Esophagus muscularis mucosa (tissue), 3 donors: ENCODE results near the gene MRPL20.

Experiments
- POLR2A ChIP-seq: fragments of 450-650 bp; IDR thresholded peaks from one replicate; pipeline ENCODE4 v1.6.1; 2017; ENCODE audit warnings: antibody characterized with exemption, moderate library complexity, mild to moderate bottlenecking, low read depth
- TF ChIP-seq, protein P1 (sequence below), 3 experiments: fragments of 200-600 bp in 2 of 3; fragments of 450-650 bp in 1 of 3; sonication (generic) in 2 of 3; IDR thresholded peaks; one replicate each; pipeline ENCODE4 v1.5.1; 2017 to 2019; ENCODE audit warnings: antibody characterized with exemption in 3 of 3, mild to moderate bottlenecking in 2 of 3, moderate library complexity in 1 of 3

DNA sequence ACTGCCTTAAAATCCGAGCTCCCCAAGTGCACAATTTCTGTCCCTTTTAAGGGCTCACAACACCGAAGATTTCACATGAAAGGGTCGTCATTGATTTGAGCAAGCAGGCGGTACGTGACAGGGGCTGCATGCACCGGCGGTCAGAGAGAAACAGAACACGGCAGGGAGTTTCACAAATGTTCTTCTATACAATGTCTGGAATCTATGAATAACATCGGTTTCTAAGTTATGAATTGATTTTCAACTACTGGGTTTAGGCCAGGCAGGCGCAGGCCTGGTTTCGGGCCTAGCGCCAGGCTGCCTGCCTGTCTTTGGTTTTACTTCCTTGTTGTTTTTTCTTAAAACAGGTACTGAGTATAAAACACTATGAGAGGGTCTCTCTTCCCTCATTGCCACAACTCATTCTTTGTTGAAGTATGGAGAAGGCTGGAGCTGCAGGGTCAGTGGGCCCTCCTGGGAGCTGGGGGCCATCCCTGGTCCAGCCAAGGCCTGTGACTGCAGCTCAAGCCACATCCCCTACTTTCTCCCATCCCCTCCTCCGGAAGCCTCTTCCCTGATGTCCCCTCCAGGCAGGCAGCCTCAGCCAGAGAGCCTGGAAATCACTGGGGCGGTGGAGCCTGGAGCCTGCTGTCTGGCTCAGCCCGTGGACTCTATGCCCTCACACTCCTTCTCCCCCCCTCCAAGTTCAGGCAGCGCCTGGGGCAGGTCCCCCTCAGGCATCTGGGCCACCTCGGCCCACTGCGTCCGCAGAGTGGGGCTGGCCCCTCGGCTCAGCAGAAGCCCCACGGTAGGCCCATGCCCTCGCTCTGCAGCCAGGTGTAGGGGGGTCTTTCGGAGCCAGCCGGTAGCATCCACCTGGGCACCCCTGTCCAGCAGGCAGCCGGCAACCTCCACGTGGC, 11.6 kb upstream of the MRPL20 start:
- TF ChIP-seq, protein P1, sequence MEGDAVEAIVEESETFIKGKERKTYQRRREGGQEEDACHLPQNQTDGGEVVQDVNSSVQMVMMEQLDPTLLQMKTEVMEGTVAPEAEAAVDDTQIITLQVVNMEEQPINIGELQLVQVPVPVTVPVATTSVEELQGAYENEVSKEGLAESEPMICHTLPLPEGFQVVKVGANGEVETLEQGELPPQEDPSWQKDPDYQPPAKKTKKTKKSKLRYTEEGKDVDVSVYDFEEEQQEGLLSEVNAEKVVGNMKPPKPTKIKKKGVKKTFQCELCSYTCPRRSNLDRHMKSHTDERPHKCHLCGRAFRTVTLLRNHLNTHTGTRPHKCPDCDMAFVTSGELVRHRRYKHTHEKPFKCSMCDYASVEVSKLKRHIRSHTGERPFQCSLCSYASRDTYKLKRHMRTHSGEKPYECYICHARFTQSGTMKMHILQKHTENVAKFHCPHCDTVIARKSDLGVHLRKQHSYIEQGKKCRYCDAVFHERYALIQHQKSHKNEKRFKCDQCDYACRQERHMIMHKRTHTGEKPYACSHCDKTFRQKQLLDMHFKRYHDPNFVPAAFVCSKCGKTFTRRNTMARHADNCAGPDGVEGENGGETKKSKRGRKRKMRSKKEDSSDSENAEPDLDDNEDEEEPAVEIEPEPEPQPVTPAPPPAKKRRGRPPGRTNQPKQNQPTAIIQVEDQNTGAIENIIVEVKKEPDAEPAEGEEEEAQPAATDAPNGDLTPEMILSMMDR (IDR thresholded peaks at IDR 0.05) = no peak
- no peak for TF ChIP-seq POLR2A
